ENCODE results near the gene SOX5. TPM values are rescaled to one million over a fixed set of nuclear protein-coding genes. Genes with fewer than 3 reads are reported as not detected.

SOX5 gene
- total and polyA plus RNA-seq, 2 of the 8 experiments (the other 6 are each of a cell fraction or from before 2014, with no cell fraction given): 2.2 to 2.6 TPM

DNA sequence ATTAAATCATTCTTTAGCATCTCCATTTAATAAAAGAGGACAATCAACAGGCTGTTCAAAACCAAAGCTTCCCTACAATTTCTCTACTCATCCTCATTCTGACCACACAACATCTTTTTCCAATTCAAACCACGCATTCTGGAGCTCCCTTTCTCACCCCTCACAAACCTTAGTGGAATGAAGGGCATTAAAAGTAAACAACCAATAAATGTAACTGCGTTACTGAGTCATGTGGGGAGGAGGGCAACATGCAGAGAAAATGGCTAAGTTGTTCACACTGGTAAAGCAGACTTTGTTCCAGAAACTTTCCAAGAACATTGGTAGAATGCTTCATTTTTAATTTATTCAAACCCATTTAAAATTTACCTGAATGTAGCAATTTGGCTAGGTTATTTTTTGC is 19.6 kb downstream of the SOX5 start:
- Histone ChIP-seq H3K4me2 (ENCODE audit: insufficient read depth in 1 of 2, low read depth in 2 of 2, low read length in 2 of 2) (no peak overlapping the region), H2BK15ac (ENCODE audit: low read length) (no peak overlapping the region), H3K4me1 (replicated peaks in 1 of 4; ENCODE audit: control insufficient read depth in 3 of 4, insufficient read depth in 4 of 4, low read length in 3 of 4) (no peaks in the 10 kb centered on the region), H3K79me1 (ENCODE audit: low read depth, low read length) (no peaks in the 10 kb centered on the region), H3K4ac (replicated peaks; ENCODE audit: insufficient read length, low read depth, low read length) (no peak overlapping the region), H3K14ac (ENCODE audit: insufficient read length) (no peak overlapping the region), H3K9me3 (ENCODE audit: insufficient read depth in 2 of 2, low read depth in 1 of 2, low read length in 1 of 2) (no peaks in the 10 kb centered on the region), H3K27me3 (replicated peaks in 1 of 4; ENCODE audit: control insufficient read depth in 3 of 4, extremely low read depth in 1 of 4, insufficient read depth in 3 of 4, low read length in 3 of 4) (no peaks in the 10 kb centered on the region), H2BK120ac (replicated peaks; ENCODE audit: low read depth, low read length) (no peak overlapping the region), H3K4me3 (ENCODE audit: extremely low read depth in 1 of 4, insufficient read depth in 2 of 4, low read depth in 3 of 4, low read length in 4 of 4) (no peak overlapping the region), H3K18ac (ENCODE audit: extremely low read depth, low read length) (no peak overlapping the region), H2AFZ (ENCODE audit: low read length) (no peak overlapping the region), H3K56ac (replicated peaks; ENCODE audit: insufficient read length, low read depth, low read length) (no peak overlapping the region), H3K27ac (ENCODE audit: low read depth, low read length) (no peak overlapping the region), H2AK5ac (ENCODE audit: low read depth, low read length) (no peak overlapping the region), H3K23ac (ENCODE audit: insufficient read length) (no peak overlapping the region), H2BK20ac (ENCODE audit: low read length) (no peak overlapping the region), H3K36me3 (ENCODE audit: control insufficient read depth in 2 of 4, insufficient read depth in 4 of 4, low read length in 3 of 4) (no peaks in the 10 kb centered on the region), H2BK12ac (ENCODE audit: low read depth, low read length) (no peak overlapping the region), H3K79me2 (ENCODE audit: control insufficient read depth in 1 of 2, insufficient read depth in 2 of 2, low read length in 2 of 2) (no peaks in the 10 kb centered on the region), H4K91ac (replicated peaks; ENCODE audit: insufficient read length, low read length) (no peak overlapping the region), H4K8ac (ENCODE audit: extremely low read depth, insufficient read depth, low read length) (no peak overlapping the region), H3K9ac (replicated peaks in 1 of 4; ENCODE audit: extremely low read depth in 1 of 4, low read depth in 3 of 4, low read length in 3 of 4) (no peak overlapping the region), H4K20me1 (replicated peaks in 1 of 2; ENCODE audit: control insufficient read depth in 1 of 2, insufficient read depth in 2 of 2, low read length in 2 of 2) (no peaks in the 10 kb centered on the region), H2BK5ac (ENCODE audit: low read depth, low read length) (no peak overlapping the region), H3K23me2 (ENCODE audit: low read depth, low read length) (no peaks in the 10 kb centered on the region), H4K5ac (ENCODE audit: insufficient read length, low read depth, low read length) (no peak overlapping the region)
- 89 to 100% methylated on average over 1 to 2 of the region's 2 CpGs for WGBS, 2 experiments (ENCODE audit: extremely low coverage in 1 of 2, insufficient coverage in 1 of 2, insufficient read length in 1 of 2, insufficient replicate concordance in 2 of 2, low coverage in 1 of 2, low lambda C conversion rate in 2 of 2, missing lambda C conversion rate in 1 of 2)
- no peak for TF ChIP-seq TAF7 (optimal IDR thresholded peaks at IDR 0.05; ENCODE audit: borderline replicate concordance, low read depth, low read length)
- TF ChIP-seq ATF2 (IDR thresholded peaks at IDR 0.05; ENCODE audit: low read length): no peak
- TF ChIP-seq GTF2F1 (IDR thresholded peaks at IDR 0.05; ENCODE audit: borderline replicate concordance, low read depth, low read length): no peak
- no peak for TF ChIP-seq NRF1 (IDR thresholded peaks at IDR 0.05; ENCODE audit: low read depth, low read length)
- TF ChIP-seq ASH2L (IDR thresholded peaks at IDR 0.05; ENCODE audit: low read length): no peak
- no peak for TF ChIP-seq SIX5 (IDR thresholded peaks at IDR 0.05; ENCODE audit: low read depth, low read length)
- no peak for TF ChIP-seq RXRA (IDR thresholded peaks at IDR 0.05; ENCODE audit: insufficient read depth, low read depth, low read length)
- TF ChIP-seq HDAC2 (IDR thresholded peaks at IDR 0.05; ENCODE audit: borderline replicate concordance in 1 of 2, low read depth in 2 of 2, low read length in 2 of 2): no peak
- TF ChIP-seq GABPA (IDR thresholded peaks at IDR 0.05; ENCODE audit: borderline replicate concordance, insufficient read depth, low read length): no peak
- no peak for TF ChIP-seq KDM1A (IDR thresholded peaks at IDR 0.05; ENCODE audit: borderline replicate concordance, low read length)
- POLR2A ChIA-PET (ENCODE audit: partially characterized antibody): no interaction called here
- DNase-seq (ENCODE audit: low read depth in 1 of 2, low spot score in 2 of 2) (no peak), FAIRE-seq (no peak)
- CTCF ChIA-PET (ENCODE audit: partially characterized antibody): interaction anchor here (1.0 to 1.4 kb wide), 2 partner anchors 9 kb away, joined by 3 to 7 read pairs; no protein-coding TSS in a partner anchor
